Fibroblast of lung (primary cell): ENCODE data around the gene GLYR1. TPM values are rescaled to one million over a fixed set of nuclear protein-coding genes. Genes with fewer than 3 reads are reported as not detected.

ENCODE experiments used
- DNase-seq, 2 donors: peaks; one replicate each; pipeline versions ENCODE4 v3.0.0 to v3.0.0-alpha.2; 2010; ENCODE audit warnings: low read depth in 2 of 2
- H2AFZ ChIP-seq: 2 replicates; pipeline ENCODE4 v1.5.1; 2012; ENCODE audit warnings: low read length, control low read depth, inconsistent platforms
- H3K27ac ChIP-seq: 2 replicates; pipeline ENCODE4 v1.5.1; 2011; ENCODE audit warnings: low read length, control low read depth; ENCODE audit not compliant: insufficient read depth
- H3K27me3 ChIP-seq: 2 replicates; pipeline ENCODE4 v1.5.1; 2011; ENCODE audit warnings: mild to moderate bottlenecking, low read length; ENCODE audit not compliant: control insufficient read depth, insufficient read depth
- H3K36me3 ChIP-seq: 2 replicates; pipeline ENCODE4 v1.5.1; 2011; ENCODE audit warnings: low read length; ENCODE audit not compliant: control insufficient read depth, insufficient read depth
- H3K4me1 ChIP-seq: 2 replicates; pipeline ENCODE4 v1.5.1; 2011; ENCODE audit warnings: low read length; ENCODE audit not compliant: control insufficient read depth, insufficient read depth; ENCODE audit errors: extremely low read depth
- H3K4me2 ChIP-seq: 2 replicates; pipeline ENCODE4 v1.5.1; 2011; ENCODE audit warnings: low read length, control low read depth; ENCODE audit not compliant: insufficient read depth; ENCODE audit errors: extremely low read depth
- H3K4me3 ChIP-seq, 4 experiments: fragments of 200-600 bp in 1 of 4; sonication (generic) in 1 of 4; replicated peaks in 1 of 4; 2 replicates each; pipeline ENCODE4 v1.5.1; 2011 to 2016; ENCODE audit warnings: low read length in 4 of 4, low read depth in 3 of 4, mild to moderate bottlenecking in 3 of 4, control low read depth in 2 of 4, inconsistent platforms in 1 of 4, mixed read lengths in 1 of 4; ENCODE audit not compliant: insufficient read depth in 1 of 4; ENCODE audit errors: control extremely low read depth in 1 of 4
- H3K79me2 ChIP-seq: 2 replicates; pipeline ENCODE4 v1.5.1; 2012; ENCODE audit warnings: mild to moderate bottlenecking, low read length, inconsistent platforms; ENCODE audit not compliant: control insufficient read depth, insufficient read depth
- H3K9ac ChIP-seq: 2 replicates; pipeline ENCODE4 v1.5.1; 2011; ENCODE audit warnings: mild to moderate bottlenecking, low read length, control low read depth; ENCODE audit not compliant: insufficient read depth
- H3K9me3 ChIP-seq: 2 replicates; pipeline ENCODE4 v1.5.1; 2012; ENCODE audit warnings: low read depth, low read length; ENCODE audit not compliant: control insufficient read depth, insufficient read depth
- H4K20me1 ChIP-seq: 2 replicates; pipeline ENCODE4 v1.5.1; 2011; ENCODE audit warnings: low read length; ENCODE audit not compliant: control insufficient read depth, insufficient read depth; ENCODE audit errors: extremely low read depth
- EZH2 ChIP-seq: IDR thresholded peaks from 2 replicates; pipeline ENCODE4 v1.5.1; 2012; ENCODE audit warnings: low read length, control low read depth, mild to moderate bottlenecking; ENCODE audit errors: missing control alignments
- polyA plus RNA-seq, 2 donors: library from polyadenylated mRNA; depleted of rRNA in 1 of 2; stranded (reverse) in 1 of 2; unstranded in 1 of 2; fragments of >200 nt; gene quantifications; 2 replicates each; pipeline ENCODE4 v1.2.1, GENCODE V29; 2011 to 2012; ENCODE audit warnings: missing spikeins in 1 of 2
- total RNA-seq: library from RNA; depleted of rRNA; stranded (reverse); fragments of >200 nt; gene quantifications from 2 replicates; pipeline ENCODE4 v1.2.1, GENCODE V29; 2014
- TF ChIP-seq, protein P1 (sequence below), 2 donors: IDR thresholded peaks in 1 of 2; conservative IDR thresholded peaks in 1 of 2; 1 replicate in 1 of 2; 2 replicates in 1 of 2; pipeline ENCODE4 v1.5.1; 2011 to 2012; ENCODE audit warnings: low read length in 2 of 2, control low read depth in 1 of 2, inconsistent platforms in 1 of 2, low read depth in 1 of 2, mild to moderate bottlenecking in 1 of 2

Gene GLYR1
- total and polyA plus RNA-seq, 2 donors (not counting 1 experiment from before 2014, with no cell fraction given), result 28.6 to 39.6 TPM

- H3K79me2 ChIP-seq, result no peaks in the 10 kb centered on the region
- no peak overlapping the region for H3K9ac ChIP-seq
- no peak for DNase-seq
- no peaks in the 10 kb centered on the region for H3K4me1 ChIP-seq
- no peak for TF ChIP-seq EZH2
- TF ChIP-seq, protein P1, sequence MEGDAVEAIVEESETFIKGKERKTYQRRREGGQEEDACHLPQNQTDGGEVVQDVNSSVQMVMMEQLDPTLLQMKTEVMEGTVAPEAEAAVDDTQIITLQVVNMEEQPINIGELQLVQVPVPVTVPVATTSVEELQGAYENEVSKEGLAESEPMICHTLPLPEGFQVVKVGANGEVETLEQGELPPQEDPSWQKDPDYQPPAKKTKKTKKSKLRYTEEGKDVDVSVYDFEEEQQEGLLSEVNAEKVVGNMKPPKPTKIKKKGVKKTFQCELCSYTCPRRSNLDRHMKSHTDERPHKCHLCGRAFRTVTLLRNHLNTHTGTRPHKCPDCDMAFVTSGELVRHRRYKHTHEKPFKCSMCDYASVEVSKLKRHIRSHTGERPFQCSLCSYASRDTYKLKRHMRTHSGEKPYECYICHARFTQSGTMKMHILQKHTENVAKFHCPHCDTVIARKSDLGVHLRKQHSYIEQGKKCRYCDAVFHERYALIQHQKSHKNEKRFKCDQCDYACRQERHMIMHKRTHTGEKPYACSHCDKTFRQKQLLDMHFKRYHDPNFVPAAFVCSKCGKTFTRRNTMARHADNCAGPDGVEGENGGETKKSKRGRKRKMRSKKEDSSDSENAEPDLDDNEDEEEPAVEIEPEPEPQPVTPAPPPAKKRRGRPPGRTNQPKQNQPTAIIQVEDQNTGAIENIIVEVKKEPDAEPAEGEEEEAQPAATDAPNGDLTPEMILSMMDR (conservative IDR thresholded peaks at IDR 0.05 in 1 of 2, IDR thresholded peaks at IDR 0.05 in 1 of 2; ENCODE audit: low read depth in 1 of 2, low read length in 2 of 2), result no peak
- H3K27ac ChIP-seq, result no peak overlapping the region
- H3K4me2 ChIP-seq, result no peak overlapping the region
- H3K9me3 ChIP-seq, result no peaks in the 10 kb centered on the region
- no peaks in the 10 kb centered on the region for H3K27me3 ChIP-seq
- H3K4me3 ChIP-seq, result no peak overlapping the region
- no peak overlapping the region for H2AFZ ChIP-seq
- no peaks in the 10 kb centered on the region for H4K20me1 ChIP-seq
- no peaks in the 10 kb centered on the region for H3K36me3 ChIP-seq
Measured at GRCh38 chr16:4777339-4778049, 69.6 kb downstream of the GLYR1 start.

- H3K27ac ChIP-seq, result no peak overlapping the region
- TF ChIP-seq, protein P1 (conservative IDR thresholded peaks at IDR 0.05 in 1 of 2, IDR thresholded peaks at IDR 0.05 in 1 of 2; ENCODE audit: low read depth in 1 of 2, low read length in 2 of 2), result no peak
- TF ChIP-seq EZH2, result no peak
- H3K9me3 ChIP-seq, result no peaks in the 10 kb centered on the region
- H3K36me3 ChIP-seq, result no peaks in the 10 kb centered on the region
- H2AFZ ChIP-seq, result no peak overlapping the region
- H4K20me1 ChIP-seq, result no peaks in the 10 kb centered on the region
- DNase-seq, result no peak
- no peak overlapping the region for H3K9ac ChIP-seq
- no peaks in the 10 kb centered on the region for H3K27me3 ChIP-seq
- no peaks in the 10 kb centered on the region for H3K4me1 ChIP-seq
- H3K79me2 ChIP-seq, result no peaks in the 10 kb centered on the region
- H3K4me3 ChIP-seq, result no peak overlapping the region
- H3K4me2 ChIP-seq, result no peak overlapping the region
Measured at GRCh38 chr16:4776141-4776705, 70.9 kb downstream of the GLYR1 start.

DNA sequence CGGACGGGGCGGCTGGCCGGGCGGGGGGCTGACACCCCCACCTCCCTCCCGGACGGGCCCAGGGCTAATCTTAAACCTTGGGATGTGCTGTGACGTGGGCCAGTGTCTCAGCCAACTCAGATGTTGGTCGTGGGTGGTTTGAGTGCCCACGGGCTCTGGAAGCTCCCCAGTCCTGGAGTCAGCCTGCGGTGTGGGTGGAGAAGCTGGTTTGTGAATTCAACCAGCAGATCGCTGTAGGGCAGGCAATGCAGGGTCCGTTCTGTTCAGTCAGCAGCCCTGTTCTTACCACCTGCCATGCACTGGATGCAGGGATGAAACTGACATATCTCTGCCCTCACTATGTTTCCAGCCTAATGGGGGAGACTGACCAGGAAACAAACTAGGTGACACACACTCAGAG lies 72.1 kb downstream of the GLYR1 start:
- Histone ChIP-seq H3K79me2 (no peaks in the 10 kb centered on the region), H3K36me3 (no peaks in the 10 kb centered on the region), H3K27me3 (no peaks in the 10 kb centered on the region), H2AFZ (no peak overlapping the region), H4K20me1 (no peaks in the 10 kb centered on the region), H3K4me1 (no peaks in the 10 kb centered on the region), H3K27ac (no peak overlapping the region), H3K4me3 (no peak overlapping the region), H3K4me2 (no peak overlapping the region), H3K9ac (no peak overlapping the region), H3K9me3 (no peaks in the 10 kb centered on the region)
- no peak for DNase-seq
- TF ChIP-seq EZH2, result no peak
- TF ChIP-seq, protein P1 (conservative IDR thresholded peaks at IDR 0.05 in 1 of 2, IDR thresholded peaks at IDR 0.05 in 1 of 2; ENCODE audit: low read depth in 1 of 2, low read length in 2 of 2), result no peak
